ENCODE data around the gene NPHP4. TPM values are rescaled to one million over a fixed set of nuclear protein-coding genes. Genes with fewer than 3 reads are reported as not detected.
A peak's percentile ranks its signal among the peaks of the same experiment; 100 is the strongest.

NPHP4 gene
- total RNA-seq, 1 experiment from 2014 or later, result 16.8 TPM

- no peak overlapping the region for H3K4me3 Mint-ChIP-seq
- CTCF ChIA-PET, result no interaction called here
- H3K4me1 Mint-ChIP-seq, result peaks cover 10% of the 10 kb centered on the region
- DNase-seq (ENCODE audit: low spot score) (peak; percentile 3), ATAC-seq (no peak)
- TF ChIP-seq GTF2I (CRISPR knock-in tag; conservative IDR thresholded peaks at IDR 0.05) (no peak), GABPB1 (CRISPR knock-in tag; IDR thresholded peaks at IDR 0.05) (no peak)
- H3K9me3 Mint-ChIP-seq, result no peaks in the 10 kb centered on the region
- H3K36me3 Mint-ChIP-seq, result peaks cover 7% of the 10 kb centered on the region; the same call in 1 of the 2 replicates
- POLR2A ChIA-PET, result no interaction called here
- no peak overlapping the region for H3K27ac Mint-ChIP-seq
- H3K27me3 Mint-ChIP-seq (ENCODE audit: low read depth), result no peaks in the 10 kb centered on the region
Measured at GRCh38 chr1:5972198-5972520, 20.1 kb downstream of the NPHP4 start.

- CTCF ChIA-PET, result no interaction called here
- Mint-ChIP-seq H3K4me3 (no peak overlapping the region), H3K9me3 (no peaks in the 10 kb centered on the region), H3K27me3 (ENCODE audit: low read depth) (no peaks in the 10 kb centered on the region), H3K27ac (peak overlapping the region; percentile 6; the same call in 1 of the 2 replicates), H3K36me3 (peaks cover 2% of the 10 kb centered on the region; the same call in 1 of the 2 replicates), H3K4me1 (peaks cover 10% of the 10 kb centered on the region)
- peak; percentile 5 for DNase-seq (ENCODE audit: low spot score)
- POLR2A ChIA-PET, result no interaction called here
- no peak for ATAC-seq
- TF ChIP-seq ZNF121 (CRISPR knock-in tag; IDR thresholded peaks at IDR 0.05), result no peak
- TF ChIP-seq NFYB (CRISPR knock-in tag; conservative IDR thresholded peaks at IDR 0.05; ENCODE audit: low read depth), result no peak
- no peak for TF ChIP-seq ZNF396 (CRISPR knock-in tag; IDR thresholded peaks at IDR 0.05; ENCODE audit: borderline replicate concordance)
- no peak for TF ChIP-seq SP1 (CRISPR knock-in tag; conservative IDR thresholded peaks at IDR 0.05)
- TF ChIP-seq JUN (CRISPR knock-in tag; IDR thresholded peaks at IDR 0.05), result no peak
- TF ChIP-seq USF2 (CRISPR knock-in tag; IDR thresholded peaks at IDR 0.05), result no peak
- TF ChIP-seq, protein P1, sequence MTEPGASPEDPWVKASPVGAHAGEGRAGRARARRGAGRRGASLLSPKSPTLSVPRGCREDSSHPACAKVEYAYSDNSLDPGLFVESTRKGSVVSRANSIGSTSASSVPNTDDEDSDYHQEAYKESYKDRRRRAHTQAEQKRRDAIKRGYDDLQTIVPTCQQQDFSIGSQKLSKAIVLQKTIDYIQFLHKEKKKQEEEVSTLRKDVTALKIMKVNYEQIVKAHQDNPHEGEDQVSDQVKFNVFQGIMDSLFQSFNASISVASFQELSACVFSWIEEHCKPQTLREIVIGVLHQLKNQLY (CRISPR knock-in tag; IDR thresholded peaks at IDR 0.05), result no peak
- TF ChIP-seq, protein P2, sequence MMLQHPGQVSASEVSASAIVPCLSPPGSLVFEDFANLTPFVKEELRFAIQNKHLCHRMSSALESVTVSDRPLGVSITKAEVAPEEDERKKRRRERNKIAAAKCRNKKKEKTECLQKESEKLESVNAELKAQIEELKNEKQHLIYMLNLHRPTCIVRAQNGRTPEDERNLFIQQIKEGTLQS (CRISPR knock-in tag; conservative IDR thresholded peaks at IDR 0.05), result no peak
- TF ChIP-seq ZNF416 (CRISPR knock-in tag; IDR thresholded peaks at IDR 0.05), result no peak
Measured at GRCh38 chr1:5971471-5972197, 20.6 kb downstream of the NPHP4 start.

- CTCF ChIA-PET, result no interaction called here
- H3K27ac Mint-ChIP-seq, result peak overlapping the region; percentile 43
- POLR2A ChIA-PET, result no interaction called here
- no peaks in the 10 kb centered on the region for H3K9me3 Mint-ChIP-seq
- no peak for ATAC-seq
- DNase-seq (ENCODE audit: low spot score), result peak; percentile 13
- TF ChIP-seq ERG (CRISPR knock-in tag; IDR thresholded peaks at IDR 0.05), result no peak
- H3K4me3 Mint-ChIP-seq, result no peak overlapping the region
- peaks cover 2% of the 10 kb centered on the region; the same call in 1 of the 2 replicates for H3K36me3 Mint-ChIP-seq
- H3K4me1 Mint-ChIP-seq, result peaks cover 10% of the 10 kb centered on the region
- H3K27me3 Mint-ChIP-seq (ENCODE audit: low read depth), result no peaks in the 10 kb centered on the region
Measured at GRCh38 chr1:5970610-5971273, 21.5 kb downstream of the NPHP4 start.

- ATAC-seq (no peak), DNase-seq (ENCODE audit: low spot score) (peak; percentile 3)
- ChIA-PET CTCF (no interaction called here), POLR2A (no interaction called here)
- Mint-ChIP-seq H3K9me3 (no peaks in the 10 kb centered on the region), H3K4me1 (peaks cover 14% of the 10 kb centered on the region), H3K36me3 (peaks cover 2% of the 10 kb centered on the region; the same call in 1 of the 2 replicates), H3K4me3 (no peak overlapping the region), H3K27ac (no peak overlapping the region), H3K27me3 (ENCODE audit: low read depth) (no peaks in the 10 kb centered on the region)
- TF ChIP-seq MAX (CRISPR knock-in tag; IDR thresholded peaks at IDR 0.05) (no peak), GRHL2 (CRISPR knock-in tag; IDR thresholded peaks at IDR 0.05; ENCODE audit: insufficient replicate concordance, severe bottlenecking) (no peak), CDX4 (CRISPR knock-in tag; IDR thresholded peaks at IDR 0.05; ENCODE audit: borderline replicate concordance) (no peak), TEAD1 (CRISPR knock-in tag; IDR thresholded peaks at IDR 0.05) (no peak), GABPB1 (CRISPR knock-in tag; IDR thresholded peaks at IDR 0.05) (no peak), SP1 (CRISPR knock-in tag; conservative IDR thresholded peaks at IDR 0.05) (no peak), MYBL2 (CRISPR knock-in tag; IDR thresholded peaks at IDR 0.05) (no peak), EMX1 (CRISPR knock-in tag; IDR thresholded peaks at IDR 0.05) (no peak), ATF2 (CRISPR knock-in tag; IDR thresholded peaks at IDR 0.05; ENCODE audit: borderline replicate concordance, low read depth) (no peak)
- TF ChIP-seq, protein P3, sequence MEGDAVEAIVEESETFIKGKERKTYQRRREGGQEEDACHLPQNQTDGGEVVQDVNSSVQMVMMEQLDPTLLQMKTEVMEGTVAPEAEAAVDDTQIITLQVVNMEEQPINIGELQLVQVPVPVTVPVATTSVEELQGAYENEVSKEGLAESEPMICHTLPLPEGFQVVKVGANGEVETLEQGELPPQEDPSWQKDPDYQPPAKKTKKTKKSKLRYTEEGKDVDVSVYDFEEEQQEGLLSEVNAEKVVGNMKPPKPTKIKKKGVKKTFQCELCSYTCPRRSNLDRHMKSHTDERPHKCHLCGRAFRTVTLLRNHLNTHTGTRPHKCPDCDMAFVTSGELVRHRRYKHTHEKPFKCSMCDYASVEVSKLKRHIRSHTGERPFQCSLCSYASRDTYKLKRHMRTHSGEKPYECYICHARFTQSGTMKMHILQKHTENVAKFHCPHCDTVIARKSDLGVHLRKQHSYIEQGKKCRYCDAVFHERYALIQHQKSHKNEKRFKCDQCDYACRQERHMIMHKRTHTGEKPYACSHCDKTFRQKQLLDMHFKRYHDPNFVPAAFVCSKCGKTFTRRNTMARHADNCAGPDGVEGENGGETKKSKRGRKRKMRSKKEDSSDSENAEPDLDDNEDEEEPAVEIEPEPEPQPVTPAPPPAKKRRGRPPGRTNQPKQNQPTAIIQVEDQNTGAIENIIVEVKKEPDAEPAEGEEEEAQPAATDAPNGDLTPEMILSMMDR (IDR thresholded peaks at IDR 0.05), result no peak
Measured at GRCh38 chr1:5969168-5969567, 23.1 kb downstream of the NPHP4 start.
